Heart left ventricle (tissue), 13 donors: Measurements from ENCODE around the gene FAM117B.

Experiments used
- CTCF ChIP-seq, 12 donors: fragments of 200-600 bp; sonication (generic) in 4 of 12; IDR thresholded peaks; one replicate each; pipeline versions ENCODE4 v1.5.0 to v1.8.0; 2018 to 2022; ENCODE audit warnings: antibody characterized with exemption in 12 of 12, mild to moderate bottlenecking in 5 of 12
- POLR2A ChIP-seq, 2 donors: fragments of 450-650 bp; IDR thresholded peaks; one replicate each; pipeline ENCODE4 v1.6.1; 2017; ENCODE audit warnings: antibody characterized with exemption in 2 of 2, mild to moderate bottlenecking in 2 of 2, moderate library complexity in 2 of 2
- donor health status: ischemic (EF 13 %, LVEDD 7.1; RV severe dilation, severe dysfunction).
- donor health status: DM: no; HTN: yes; CAD: no.
- donor health status: DM: no; HTN: no; CAD: no.
- donor health status: ischemic (EF 25% LVEDD 6.9; RV normal size, moderate dysfunction).
- donor health status: ischemic (EF 25% LVEDD 5.7; RV mildly dilated, moderate dysfunction).
- donor health status: ischemic (EF 35%, LVEDD 5.7; RV mildly dilated, moderate dysfunction).
- donor health status: nonischemic (EF 11% LVEDD 7.7; RV severe dilation, severe dysfunction).
- donor health status: DM: yes; HTN: yes; CAD: no.
- donor health status: PGD.
- donor health status: ischemic (EF 29% LVEDD 5.4; RV normal size, mild dysfunction).
- donor health status: nonischemic (EF 23%, LVEDD 6.1; RV moderate dilation, normal function).

DNA sequence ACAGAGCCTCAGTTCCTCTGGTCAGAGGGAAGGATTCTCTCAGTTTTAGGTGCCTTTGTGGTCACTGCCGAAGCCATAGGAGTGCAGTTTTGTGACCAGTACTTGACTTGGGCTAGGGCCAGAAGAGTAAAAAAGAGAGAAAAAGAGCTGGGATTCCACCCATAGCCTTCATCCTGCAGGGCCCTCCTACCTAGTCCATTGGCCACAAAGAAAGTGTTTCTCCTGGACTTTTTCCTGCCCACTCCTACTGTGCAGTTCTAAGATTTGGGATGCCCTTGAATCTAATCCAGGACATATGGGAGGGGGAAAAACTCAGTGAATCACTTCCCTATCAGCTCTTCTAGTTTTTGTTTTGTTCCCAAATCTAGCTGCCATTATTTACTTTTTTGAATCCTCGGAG lies 26.0 kb downstream of the FAM117B start:
- no peak for TF ChIP-seq POLR2A (IDR thresholded peaks at IDR 0.05)
- TF ChIP-seq CTCF (IDR thresholded peaks at IDR 0.05): no peak
